B cell (primary cell): ENCODE data around the gene TTC9. TPM values are rescaled to one million over a fixed set of nuclear protein-coding genes. Genes with fewer than 3 reads are reported as not detected.

Source experiments
- ATAC-seq: fragments of 200-7000 bp; cut with Tn5 transposase; one replicate; pipeline ENCODE4 v1.10.0; 2021; ENCODE audit warnings: low read depth, mild to moderate bottlenecking, moderate number of reproducible peaks, moderate library complexity
- CTCF ChIA-PET: fragments of 350-600 bp; sonication (Branson Sonifier 250); formaldehyde crosslinking; loops from one replicate; lab custom pipeline; 2021; ENCODE audit warnings: antibody characterized with exemption, inconsistent platforms; lab: Charles Lee
- POLR2A ChIA-PET: fragments of 350-600 bp; sonication (Branson Sonifier 250); formaldehyde crosslinking; loops from one replicate; lab custom pipeline; 2021; ENCODE audit warnings: antibody characterized with exemption; lab: Charles Lee
- DNase-seq: peaks from one replicate; pipeline ENCODE4 v3.0.0; 2013
- H2AFZ ChIP-seq: 2 replicates; pipeline ENCODE4 v1.6.1; 2012; ENCODE audit warnings: mild to moderate bottlenecking, low read depth, low read length; ENCODE audit not compliant: insufficient read depth, poor library complexity, severe bottlenecking
- H3K27ac ChIP-seq, 2 donors: 1 replicate in 1 of 2; 2 replicates in 1 of 2; pipeline ENCODE4 v1.5.1; 2012 to 2013; ENCODE audit warnings: low read length in 2 of 2, mild to moderate bottlenecking in 2 of 2, moderate library complexity in 1 of 2
- H3K27me3 ChIP-seq, 4 experiments: fragments of 200-600 bp in 1 of 4; sonication (generic) in 1 of 4; replicated peaks in 1 of 4; 1 replicate in 2 of 4; 2 replicates in 2 of 4; pipeline versions ENCODE4 v1.6.1 to v1.7.0; 2013 to 2016; ENCODE audit warnings: low read length in 3 of 4, mild to moderate bottlenecking in 2 of 4, mixed read lengths in 1 of 4, moderate library complexity in 1 of 4; ENCODE audit not compliant: insufficient read depth in 4 of 4, control insufficient read depth in 3 of 4; ENCODE audit errors: control extremely low read depth in 1 of 4
- H3K36me3 ChIP-seq, 2 experiments: replicated peaks in 1 of 2; 1 replicate in 1 of 2; 2 replicates in 1 of 2; pipeline versions ENCODE4 v1.6.1 to v1.7.1; 2013; ENCODE audit warnings: low read length in 1 of 2; ENCODE audit not compliant: insufficient read depth in 2 of 2, control insufficient read depth in 1 of 2; ENCODE audit errors: control extremely low read depth in 1 of 2, extremely low read depth in 1 of 2
- H3K4me1 ChIP-seq, 2 donors: fragments of 200-600 bp in 1 of 2; sonication (generic) in 1 of 2; 1 replicate in 1 of 2; 2 replicates in 1 of 2; pipeline versions ENCODE4 v1.5.1 to v1.6.1; 2013 to 2017; ENCODE audit warnings: low read length in 2 of 2; ENCODE audit not compliant: control insufficient read depth in 2 of 2, insufficient read depth in 2 of 2
- H3K4me2 ChIP-seq: replicated peaks from 2 replicates; pipeline ENCODE3; 2012; ENCODE audit warnings: mild to moderate bottlenecking, low read depth, low read length; ENCODE audit not compliant: poor library complexity, severe bottlenecking
- H3K4me3 ChIP-seq, 5 experiments: fragments of 200-600 bp in 1 of 5; sonication (generic) in 1 of 5; 1 replicate in 3 of 5; 2 replicates in 2 of 5; pipeline versions ENCODE4 v1.5.1 to v1.7.0; 2011 to 2016; ENCODE audit warnings: low read length in 4 of 5, mild to moderate bottlenecking in 4 of 5, low read depth in 2 of 5, control low read depth in 1 of 5, moderate library complexity in 1 of 5; ENCODE audit not compliant: insufficient read depth in 1 of 5; ENCODE audit errors: control extremely low read depth in 1 of 5, extremely low read depth in 1 of 5
- H3K79me2 ChIP-seq: fragments of 200-600 bp; sonication (generic); one replicate; pipeline ENCODE4 v1.6.0; 2016; ENCODE audit warnings: low read length; ENCODE audit not compliant: control insufficient read depth, insufficient read depth
- H3K9ac ChIP-seq: fragments of 200-600 bp; sonication (generic); 2 replicates; pipeline ENCODE4 v1.6.1; 2017; ENCODE audit warnings: mild to moderate bottlenecking, low read length, moderate library complexity
- H3K9me3 ChIP-seq, 3 donors: one replicate each; pipeline versions ENCODE4 v1.6.1 to v1.7.1; 2013; ENCODE audit warnings: low read length in 2 of 3; ENCODE audit not compliant: control insufficient read depth in 2 of 3, insufficient read depth in 1 of 3; ENCODE audit errors: control extremely low read depth in 1 of 3
- H4K20me1 ChIP-seq: 2 replicates; pipeline ENCODE4 v1.6.0; 2012; ENCODE audit warnings: mild to moderate bottlenecking, low read length; ENCODE audit not compliant: insufficient read depth, control insufficient read depth, poor library complexity, severe bottlenecking
- H3K27ac Mint-ChIP-seq: one replicate; pipeline ENCODE4 v1.8.0; 2021; ENCODE audit warnings: mixed read lengths
- H3K27me3 Mint-ChIP-seq: one replicate; pipeline ENCODE4 v1.8.0; 2021; ENCODE audit warnings: mixed read lengths
- H3K4me1 Mint-ChIP-seq: one replicate; pipeline ENCODE4 v1.8.0; 2021; ENCODE audit warnings: mixed read lengths
- H3K4me3 Mint-ChIP-seq: one replicate; pipeline ENCODE4 v1.8.0; 2021; ENCODE audit warnings: mixed read lengths
- H3K9me3 Mint-ChIP-seq: one replicate; pipeline ENCODE4 v1.8.0; 2022; ENCODE audit warnings: mixed read lengths; ENCODE audit not compliant: insufficient read depth
- CTCF ChIP-seq: fragments of 200-600 bp; IDR thresholded peaks from one replicate; pipeline ENCODE4 v1.8.0; 2022; ENCODE audit warnings: antibody characterized with exemption, mild to moderate bottlenecking
- EZH2 ChIP-seq: IDR thresholded peaks from 2 replicates; pipeline ENCODE4 v1.6.1; 2012; ENCODE audit warnings: borderline replicate concordance, low read depth, mild to moderate bottlenecking, moderate library complexity, low read length; ENCODE audit not compliant: insufficient read depth, poor library complexity, severe bottlenecking
- WGBS: methylation state at CpG from one replicate; pipeline ENCODE4 v1.1.5; 2013; ENCODE audit warnings: missing lambda C conversion rate; ENCODE audit not compliant: insufficient coverage; 5-methylcytosine and 5-hydroxymethylcytosine counted together
- intact Hi-C: fragments of 100-400 bp; cut with micrococcal nuclease; formaldehyde crosslinking; loops from one replicate; pipeline ENCODE4 v1.10.0; 2022
- polyA plus RNA-seq: library from polyadenylated mRNA; depleted of rRNA; stranded (reverse); fragments of >200 nt; gene quantifications from 2 replicates; pipeline ENCODE4 v1.2.3, GENCODE V29; 2012
- total RNA-seq, 2 donors: library from RNA; stranded (reverse); fragments of 120-200 nt in 1 of 2; gene quantifications; 1 replicate in 1 of 2; 2 replicates in 1 of 2; pipeline versions ENCODE4 v1.2.3 to v1.2.4, GENCODE V29; 2013 to 2022

The TTC9 gene
- total and polyA plus RNA-seq, 2 donors (not counting 1 experiment from before 2014, with no cell fraction given): 15.3 to 16.3 TPM

- TF ChIP-seq CTCF: no peak
- no peak for TF ChIP-seq EZH2
- H3K4me1 ChIP-seq: peaks cover 97 to 100% of the 10 kb centered on the region in 2 donors
- peak overlapping the region; percentile 71 for H3K4me2 ChIP-seq
- ChIA-PET CTCF (interaction anchor here (0.9 to 9.3 kb wide), 9 partner anchors 10 to 158 kb away, joined by 3 to 64 read pairs (median 6); partner anchors contain the start of gene TTC9), POLR2A (interaction anchor here (0.6 to 3.1 kb wide), 4 partner anchors 10 to 17 kb away, joined by 3 to 16 read pairs (median 4); partner anchors contain the start of gene TTC9)
- H3K9me3 ChIP-seq: peaks cover 0 to 4% (median 0%) of the 10 kb centered on the region in 3 donors
- no peaks in the 10 kb centered on the region for H3K27me3 ChIP-seq
- H2AFZ ChIP-seq: no peak overlapping the region
- H3K4me3 Mint-ChIP-seq: peak overlapping the region; percentile 68
- peak overlapping the region in 1 of 5 experiments; percentile 47 for H3K4me3 ChIP-seq
- intact Hi-C loops: loop anchor here (5.0 kb wide), 2 partner anchors 148 to 248 kb away; partner anchors contain the start of genes MAP3K9 and PCNX1
- DNase-seq: peak; percentile 80
- H3K36me3 ChIP-seq: peaks cover 0 to 16% of the 10 kb centered on the region in 2 experiments
- no peaks in the 10 kb centered on the region for H3K9me3 Mint-ChIP-seq
- ATAC-seq: peak; percentile 40
- H3K79me2 ChIP-seq: peaks cover 96% of the 10 kb centered on the region
- peaks cover 93% of the 10 kb centered on the region for H3K4me1 Mint-ChIP-seq
- H3K27ac ChIP-seq: peak overlapping the region; percentile 70 to 93
- WGBS: no CpG with 5 or more reads among the region's 4 CpGs
- H3K27me3 Mint-ChIP-seq: no peaks in the 10 kb centered on the region
- peak overlapping the region; percentile 87 for H3K27ac Mint-ChIP-seq
- no peaks in the 10 kb centered on the region for H4K20me1 ChIP-seq
- H3K9ac ChIP-seq: peak overlapping the region; percentile 42
These were observed 17.2 kb downstream of the TTC9 start for GRCh38 chr14:70658899-70659298.
